Progenitor cell of endocrine pancreas (in vitro differentiated cells): ENCODE results near the gene RAP2A. TPM values are rescaled to one million over a fixed set of nuclear protein-coding genes. Genes with fewer than 3 reads are reported as not detected.

Experiments
- DNase-seq: peaks from one replicate; pipeline ENCODE4 v3.0.0; 2021; ENCODE audit warnings: low spot score; ENCODE audit not compliant: unreplicated experiment
- H3K27ac Mint-ChIP-seq: 2 replicates; pipeline ENCODE4 v1.8.0; 2021; ENCODE audit warnings: mild to moderate bottlenecking, moderate library complexity, mixed read lengths
- H3K27me3 Mint-ChIP-seq: 2 replicates; pipeline ENCODE4 v1.8.0; 2021; ENCODE audit warnings: mixed read lengths
- H3K36me3 Mint-ChIP-seq: 2 replicates; pipeline ENCODE4 v1.8.0; 2022; ENCODE audit warnings: mixed read lengths; ENCODE audit not compliant: insufficient read depth
- H3K4me1 Mint-ChIP-seq: 2 replicates; pipeline ENCODE4 v1.8.0; 2021; ENCODE audit warnings: low read depth, mixed read lengths
- H3K4me3 Mint-ChIP-seq: 2 replicates; pipeline ENCODE4 v1.8.0; 2021; ENCODE audit warnings: low read depth, mild to moderate bottlenecking, moderate library complexity, mixed read lengths
- H3K9me3 Mint-ChIP-seq: 2 replicates; pipeline ENCODE4 v1.8.0; 2021; ENCODE audit warnings: low read depth, mixed read lengths
- total RNA-seq: library from RNA; stranded (reverse); gene quantifications from 2 replicates; pipeline ENCODE4 v1.2.1, GENCODE V29; 2021
- TF ChIP-seq, protein P1 (sequence below): fragments of 200-600 bp; sonication (generic); IDR thresholded peaks from one replicate; pipeline ENCODE4 v1.5.0; 2021; ENCODE audit warnings: antibody characterized with exemption, mild to moderate bottlenecking; ENCODE audit not compliant: unreplicated experiment

The RAP2A gene
- total RNA-seq, 1 donor from 2014 or later = 35.1 TPM

DNA sequence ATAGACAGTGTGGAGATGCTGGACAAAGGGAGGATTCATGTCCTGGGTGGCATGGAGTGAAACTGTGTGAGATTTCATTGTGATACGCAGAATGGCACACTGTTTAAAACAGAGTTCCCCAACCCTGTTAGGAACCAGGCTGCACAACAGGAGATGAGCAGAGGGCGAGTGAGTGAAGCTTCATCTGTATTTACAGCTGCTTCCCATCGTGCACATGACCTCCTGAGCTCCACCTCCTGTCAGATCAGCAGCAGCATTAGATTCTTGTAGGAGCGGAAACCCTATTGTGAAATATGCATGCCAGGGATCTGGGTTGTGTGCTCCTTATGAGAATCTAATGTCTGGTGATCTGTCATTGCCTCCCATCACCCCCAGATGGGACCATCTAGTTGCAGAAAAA lies 72.5 kb downstream of the RAP2A start:
- DNase-seq = no peak
- Mint-ChIP-seq H3K27ac (no peak overlapping the region), H3K4me1 (peaks cover 4% of the 10 kb centered on the region), H3K36me3 (peaks cover 1% of the 10 kb centered on the region), H3K4me3 (no peak overlapping the region), H3K9me3 (peaks cover 17% of the 10 kb centered on the region), H3K27me3 (no peaks in the 10 kb centered on the region)
- TF ChIP-seq, protein P1, sequence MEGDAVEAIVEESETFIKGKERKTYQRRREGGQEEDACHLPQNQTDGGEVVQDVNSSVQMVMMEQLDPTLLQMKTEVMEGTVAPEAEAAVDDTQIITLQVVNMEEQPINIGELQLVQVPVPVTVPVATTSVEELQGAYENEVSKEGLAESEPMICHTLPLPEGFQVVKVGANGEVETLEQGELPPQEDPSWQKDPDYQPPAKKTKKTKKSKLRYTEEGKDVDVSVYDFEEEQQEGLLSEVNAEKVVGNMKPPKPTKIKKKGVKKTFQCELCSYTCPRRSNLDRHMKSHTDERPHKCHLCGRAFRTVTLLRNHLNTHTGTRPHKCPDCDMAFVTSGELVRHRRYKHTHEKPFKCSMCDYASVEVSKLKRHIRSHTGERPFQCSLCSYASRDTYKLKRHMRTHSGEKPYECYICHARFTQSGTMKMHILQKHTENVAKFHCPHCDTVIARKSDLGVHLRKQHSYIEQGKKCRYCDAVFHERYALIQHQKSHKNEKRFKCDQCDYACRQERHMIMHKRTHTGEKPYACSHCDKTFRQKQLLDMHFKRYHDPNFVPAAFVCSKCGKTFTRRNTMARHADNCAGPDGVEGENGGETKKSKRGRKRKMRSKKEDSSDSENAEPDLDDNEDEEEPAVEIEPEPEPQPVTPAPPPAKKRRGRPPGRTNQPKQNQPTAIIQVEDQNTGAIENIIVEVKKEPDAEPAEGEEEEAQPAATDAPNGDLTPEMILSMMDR = no peak

DNA sequence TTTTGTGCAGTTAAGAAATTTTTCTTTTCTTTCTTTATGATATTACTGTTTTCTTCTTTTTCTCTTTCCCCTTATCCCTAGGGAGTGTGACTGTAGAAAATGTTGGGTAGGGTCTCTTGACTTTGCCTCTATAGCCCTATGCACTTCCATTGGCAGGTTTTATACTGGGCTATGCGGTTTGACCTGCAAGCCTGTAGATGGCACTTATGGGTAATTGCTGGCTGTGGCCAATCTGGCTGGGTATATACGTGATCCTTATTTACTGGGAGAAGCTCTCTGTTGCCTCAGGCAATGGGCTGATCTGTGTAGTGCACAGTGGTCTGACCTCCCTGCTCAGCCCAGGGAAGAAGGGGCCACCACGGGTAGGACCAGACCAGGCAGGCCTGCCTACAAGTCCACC lies 78.8 kb downstream of the RAP2A start:
- TF ChIP-seq, protein P1 = no peak
- Mint-ChIP-seq H3K27ac (no peak overlapping the region), H3K4me3 (no peak overlapping the region), H3K36me3 (peaks cover 3% of the 10 kb centered on the region), H3K27me3 (no peaks in the 10 kb centered on the region), H3K4me1 (no peaks in the 10 kb centered on the region), H3K9me3 (peaks cover 27% of the 10 kb centered on the region)
- DNase-seq = no peak

GRCh38 chr13:97515643-97516042 lies 81.7 kb downstream of the RAP2A start:
- TF ChIP-seq, protein P1 = no peak
- DNase-seq = no peak
- Mint-ChIP-seq H3K27me3 (no peaks in the 10 kb centered on the region), H3K4me1 (no peaks in the 10 kb centered on the region), H3K9me3 (peaks cover 21% of the 10 kb centered on the region), H3K36me3 (peaks cover 1% of the 10 kb centered on the region), H3K27ac (no peak overlapping the region), H3K4me3 (no peak overlapping the region)

GRCh38 chr13:97517967-97518366 lies 84.0 kb downstream of the RAP2A start:
- DNase-seq = no peak
- H3K27ac Mint-ChIP-seq = no peak overlapping the region
- H3K27me3 Mint-ChIP-seq = no peaks in the 10 kb centered on the region
- TF ChIP-seq, protein P1 = no peak
- no peaks in the 10 kb centered on the region for H3K36me3 Mint-ChIP-seq
- H3K4me1 Mint-ChIP-seq = no peaks in the 10 kb centered on the region
- no peak overlapping the region for H3K4me3 Mint-ChIP-seq
- peaks cover 3% of the 10 kb centered on the region for H3K9me3 Mint-ChIP-seq

Other genes starting within 250 kb of the RAP2A start
- gene MBNL2, start 211.8 kb upstream of the RAP2A start, total RNA-seq = 51.3 and 51.4 TPM in 2 replicates